ENCODE data around the gene GJC2.

Gene GJC2

DNA sequence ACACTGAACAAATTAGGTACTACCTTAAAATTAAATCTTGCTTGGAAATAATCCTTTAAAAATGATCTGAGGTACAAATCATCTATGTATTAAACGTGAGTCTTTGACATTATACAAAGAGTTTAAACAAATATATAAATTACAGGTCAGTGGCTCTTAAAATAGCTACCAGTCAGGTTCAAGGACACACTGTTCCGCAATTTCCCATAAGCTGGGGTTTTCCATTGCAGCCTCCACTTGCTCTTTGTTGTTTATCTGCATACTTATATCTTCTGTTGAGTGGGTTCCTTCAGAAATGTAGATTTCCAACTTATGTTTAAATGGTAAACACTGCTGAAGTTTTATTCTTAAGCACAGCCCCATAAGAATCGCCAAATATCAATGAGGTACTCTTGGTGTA, 34.9 kb upstream of the GJC2 start:
- no peak for DNase-seq (ENCODE audit: low spot score)

DNA sequence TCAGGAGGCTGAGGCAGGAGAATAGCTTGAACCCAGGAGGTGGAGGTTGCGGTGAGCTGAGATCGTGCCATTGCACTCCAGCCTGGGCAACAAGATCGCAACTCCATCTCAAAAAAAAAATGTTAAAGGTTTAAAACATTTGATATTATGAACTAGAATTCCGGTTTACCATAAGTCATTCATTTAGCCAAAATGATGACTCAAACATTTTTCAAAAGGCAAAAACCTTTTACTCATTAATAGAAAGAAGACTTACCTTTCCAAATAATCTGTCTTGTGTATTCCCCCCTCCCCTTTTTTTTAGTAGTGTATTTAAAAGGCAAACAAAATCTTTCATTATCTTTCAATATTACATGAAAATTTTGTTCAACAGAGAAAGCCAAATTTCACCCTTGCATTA, 32.4 kb upstream of the GJC2 start:
- no peak for DNase-seq (ENCODE audit: low spot score)

DNA sequence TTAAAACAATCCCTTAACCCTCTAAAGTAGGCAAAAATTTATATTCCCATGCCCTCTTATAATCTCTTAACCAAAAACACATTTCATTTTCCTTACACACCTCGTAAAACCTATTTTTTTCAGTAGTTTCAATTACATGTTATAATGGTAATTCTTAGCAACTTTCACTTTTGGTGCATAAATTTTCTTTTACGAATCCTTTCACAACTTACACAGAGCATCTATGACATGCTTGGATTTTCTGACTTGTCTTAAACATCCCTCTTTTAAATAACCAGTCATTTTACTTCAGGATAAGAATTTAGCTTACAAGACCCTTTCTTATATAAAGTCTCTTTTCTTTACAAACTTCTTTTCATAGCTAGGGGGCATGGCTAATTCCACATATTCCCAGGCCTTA, 31.7 kb upstream of the GJC2 start:
- DNase-seq (ENCODE audit: low spot score): no peak

DNA sequence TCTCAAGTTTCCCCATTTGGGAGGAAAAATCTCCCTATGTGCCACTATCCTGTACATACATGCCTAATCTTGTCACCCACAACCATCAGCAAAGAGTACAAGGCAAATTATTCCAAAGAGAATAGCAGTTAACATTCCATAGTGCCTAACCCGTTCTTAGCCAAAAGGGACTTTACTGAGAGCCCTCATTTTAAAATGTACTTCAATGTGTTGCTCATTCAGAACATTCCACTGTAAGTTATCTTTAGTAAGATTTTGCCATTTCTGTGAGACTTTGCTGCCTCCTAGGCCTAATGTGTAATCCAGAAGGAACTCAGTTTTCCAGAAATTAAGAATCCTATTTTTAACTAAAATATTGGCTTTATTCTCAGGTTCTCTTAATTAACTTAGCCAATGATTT, 29.4 kb upstream of the GJC2 start:
- no peak for DNase-seq (ENCODE audit: low spot score)

DNA sequence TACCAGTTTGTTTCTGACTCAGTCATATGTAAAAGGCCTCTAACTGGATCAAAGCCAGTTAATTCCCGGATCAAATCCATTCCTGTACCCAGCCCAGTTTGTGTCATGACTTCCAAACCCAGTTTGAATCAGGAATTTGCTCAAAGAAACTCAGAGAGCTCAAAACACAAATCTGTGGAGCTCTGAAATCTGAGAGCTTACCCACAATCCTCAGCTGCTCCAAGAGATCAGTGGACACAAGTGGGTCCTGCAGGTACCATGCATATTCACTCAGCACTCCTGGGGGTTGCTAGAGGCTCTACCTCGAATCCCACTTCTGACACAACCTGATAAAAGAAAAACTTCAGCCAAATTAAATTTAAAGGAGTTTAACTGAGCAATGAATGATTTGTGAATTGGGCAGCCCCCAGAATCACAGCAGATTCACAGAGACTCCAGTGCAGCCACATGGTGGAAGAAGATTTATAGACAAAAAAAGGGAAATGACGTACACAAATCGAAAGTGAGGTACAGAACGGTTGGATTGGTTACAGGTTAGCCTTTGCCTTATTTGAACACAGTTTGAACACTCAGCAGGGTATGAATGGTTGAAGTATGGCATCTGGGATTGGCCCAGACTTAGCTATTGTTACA, 28.8 kb upstream of the GJC2 start:
- no peak for DNase-seq (ENCODE audit: low spot score)

DNA sequence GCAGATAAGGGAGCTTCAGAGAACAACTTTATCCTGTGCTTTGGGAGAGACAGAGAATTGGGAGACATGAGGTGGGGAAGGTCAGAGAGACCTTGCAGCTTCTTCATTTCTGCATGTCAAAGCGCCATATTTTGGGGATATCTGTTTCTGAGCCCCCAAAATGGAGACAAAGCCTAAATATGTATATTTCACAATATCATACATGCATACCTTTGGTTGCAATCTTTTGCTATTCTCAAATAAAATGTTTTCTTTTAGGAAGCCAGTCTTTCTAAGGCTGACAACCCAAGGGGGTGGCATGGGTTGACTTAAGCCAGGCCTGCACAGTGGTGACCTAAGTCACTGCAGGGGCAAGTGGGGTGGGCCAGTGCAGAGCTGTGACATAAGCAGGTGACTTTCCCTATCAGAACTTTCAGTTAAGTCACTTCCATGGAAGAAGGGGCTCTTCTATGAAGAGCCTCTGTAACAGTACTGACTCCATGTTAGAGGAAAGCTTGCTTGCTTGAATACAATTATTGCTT, 26.7 kb upstream of the GJC2 start:
- no peak for DNase-seq (ENCODE audit: low spot score)

DNA sequence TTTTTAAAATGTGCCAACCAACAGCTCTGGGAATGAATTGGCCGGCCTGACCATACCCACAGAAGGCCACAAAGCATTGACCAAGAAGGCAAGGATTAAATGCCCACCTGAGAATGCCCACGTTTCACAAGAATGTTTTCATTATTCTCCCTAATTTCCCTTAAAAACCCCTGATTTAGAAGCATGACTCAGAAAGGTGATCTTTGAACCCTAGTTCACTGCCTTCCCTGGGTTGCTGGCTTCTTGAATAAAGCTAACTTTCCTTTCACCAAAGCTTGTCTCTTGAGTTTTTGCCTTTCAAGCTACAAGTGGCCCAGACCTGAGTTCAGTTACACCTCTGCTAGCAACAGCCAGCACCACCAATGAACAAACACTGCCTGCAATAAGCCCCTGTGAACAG, 26.2 kb upstream of the GJC2 start:
- DNase-seq (ENCODE audit: low spot score): no peak

DNA sequence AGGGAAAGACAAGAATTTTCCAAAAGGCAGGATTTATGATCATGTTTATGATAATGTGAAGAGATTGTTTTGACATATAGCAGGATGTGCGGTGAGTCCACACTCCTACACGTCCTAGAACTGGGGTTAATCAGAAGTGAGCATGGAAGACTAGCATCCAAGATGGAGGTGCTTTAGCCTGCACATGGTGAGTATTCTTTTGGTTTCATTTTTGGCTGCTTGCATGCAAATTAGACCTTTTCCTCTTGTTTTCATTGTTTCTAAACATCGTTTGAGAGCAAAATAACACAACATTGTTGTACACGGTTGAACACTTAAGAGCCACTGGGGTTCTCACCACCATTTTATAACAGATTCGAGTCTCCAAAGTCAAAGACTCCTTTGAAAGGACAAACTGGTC, 24.5 kb upstream of the GJC2 start:
- DNase-seq (ENCODE audit: low spot score): no peak

DNA sequence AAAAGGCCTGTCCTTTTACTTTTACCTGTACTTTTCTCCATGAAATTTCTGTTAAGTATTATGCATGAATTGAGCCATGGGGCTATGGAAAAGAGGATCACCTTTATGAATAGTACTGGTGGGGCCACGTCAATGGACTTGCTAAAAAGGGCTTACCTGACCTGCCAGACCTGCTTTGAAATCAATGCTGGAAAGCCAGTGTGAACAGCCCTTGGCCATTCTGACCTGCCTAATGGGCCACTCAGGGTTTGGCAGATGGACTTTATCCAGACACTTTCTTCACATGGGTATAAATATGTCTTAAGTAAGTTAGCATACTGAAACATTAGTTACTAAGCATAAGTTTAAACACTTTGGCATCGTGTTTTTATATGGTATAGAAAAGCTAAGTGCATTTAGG, 18.0 kb upstream of the GJC2 start:
- DNase-seq (ENCODE audit: low spot score): no peak

DNA sequence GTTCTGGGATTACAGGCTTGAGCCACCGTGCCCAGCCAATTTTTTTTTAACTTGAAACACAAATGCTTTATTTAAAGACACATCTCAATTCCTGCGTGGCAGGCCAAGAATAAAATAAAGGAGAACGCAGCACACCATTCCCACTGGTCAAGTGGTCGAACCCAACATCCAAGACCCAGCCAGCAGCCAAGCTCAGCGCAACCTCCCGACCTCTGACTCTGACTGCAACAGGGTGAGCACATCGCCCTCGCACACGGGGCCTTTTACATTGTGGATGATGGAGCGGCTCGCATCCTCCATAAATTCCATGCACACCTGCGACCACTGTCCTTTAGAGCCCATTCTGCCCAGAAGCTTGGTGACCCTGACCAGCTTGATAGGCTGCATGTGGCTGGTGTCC, 15.1 kb upstream of the GJC2 start:
- no peak for DNase-seq (ENCODE audit: low spot score)

DNA sequence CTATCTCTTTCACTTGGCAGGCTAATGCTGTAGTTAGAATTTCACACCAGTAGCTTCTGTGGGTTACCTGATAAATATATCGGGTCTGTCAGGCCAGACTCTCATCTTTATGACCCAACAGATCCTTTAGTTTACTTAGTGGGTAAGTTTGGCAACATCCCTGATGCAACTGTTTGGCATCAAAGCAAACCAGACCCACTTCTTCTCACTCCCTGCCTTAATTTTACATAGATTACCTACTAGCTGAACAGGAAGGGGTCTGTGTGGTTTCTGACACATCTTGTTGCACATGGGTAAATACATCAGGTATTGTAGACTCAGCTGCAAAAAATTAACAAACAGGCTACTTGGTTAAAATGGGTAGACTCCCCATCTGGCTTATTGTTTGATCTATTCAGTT, 12.8 kb upstream of the GJC2 start:
- DNase-seq (ENCODE audit: low spot score): no peak

DNA sequence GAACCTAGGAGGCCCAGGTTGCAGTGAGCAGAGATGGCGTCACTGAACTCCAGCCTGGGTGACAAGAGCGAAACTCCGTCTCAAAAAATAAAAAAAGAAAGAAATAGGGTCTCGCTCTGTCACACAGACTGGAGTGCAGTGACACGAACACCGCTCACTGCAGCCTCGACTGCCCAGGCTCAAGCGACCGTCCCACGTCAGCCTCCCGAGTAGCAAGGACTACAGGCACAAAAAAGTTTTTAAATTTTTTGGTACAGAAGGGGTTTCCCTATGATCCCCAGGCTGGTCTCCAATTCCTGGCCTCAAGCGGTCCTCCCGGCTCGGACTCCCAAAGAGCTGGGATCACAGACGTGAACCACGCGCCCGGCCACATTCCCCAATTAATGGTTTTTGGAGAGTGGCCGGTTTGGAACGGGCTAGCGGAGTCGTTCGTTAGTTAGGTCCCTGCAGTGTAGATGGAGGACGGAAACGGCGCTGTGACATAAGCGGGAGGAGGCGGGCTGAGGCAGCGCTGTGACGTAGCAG, 10.3 kb upstream of the GJC2 start:
- DNase-seq (ENCODE audit: low spot score): no peak

DNA sequence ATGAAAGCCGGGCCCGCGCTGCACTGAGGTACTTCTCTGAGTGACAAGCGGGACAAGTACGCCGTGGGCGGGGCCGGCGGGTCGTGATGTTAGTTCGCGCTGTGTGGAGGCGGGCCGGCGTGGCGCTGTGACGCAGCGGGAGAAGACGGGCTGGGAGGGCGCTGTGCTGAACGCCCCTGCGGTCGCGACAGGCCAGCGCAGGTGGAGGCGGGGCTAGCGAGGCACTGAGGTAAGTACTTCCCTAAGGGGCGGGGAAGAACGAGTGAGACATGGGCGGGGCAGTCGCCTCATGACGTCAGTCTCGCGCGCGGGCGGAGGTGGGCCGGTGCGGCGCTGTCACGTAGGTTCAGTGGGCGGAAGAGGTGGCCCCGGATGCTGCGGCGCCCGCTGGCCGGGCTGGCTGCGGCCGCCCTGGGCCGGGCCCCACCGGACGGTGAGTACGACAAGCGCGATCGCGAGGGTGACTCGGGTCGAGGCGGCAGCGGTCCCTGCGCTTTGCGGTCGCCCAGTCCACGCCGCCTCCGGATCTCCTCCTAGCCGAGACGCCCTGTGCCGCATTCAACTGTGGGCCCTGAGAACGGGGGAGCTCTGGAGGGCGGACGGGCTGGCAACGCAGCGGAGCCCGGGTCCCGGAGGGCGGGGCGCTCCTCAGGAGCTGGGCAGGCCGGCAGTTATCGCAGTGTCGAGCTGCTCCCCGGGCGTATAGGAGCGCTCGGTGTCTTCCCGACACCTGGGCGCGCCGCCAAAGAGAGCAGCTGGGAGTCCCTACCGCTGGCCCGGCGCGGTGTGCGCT, 9.6 kb upstream of the GJC2 start, which contains the start of gene GUK1:
TSS of gene GUK1 (plus strand) at position 349 of the 793 bp plus-strand sequence. CDS start at position 373, 24 bp downstream.
- DNase-seq (ENCODE audit: low spot score): peak; percentile 99

DNA sequence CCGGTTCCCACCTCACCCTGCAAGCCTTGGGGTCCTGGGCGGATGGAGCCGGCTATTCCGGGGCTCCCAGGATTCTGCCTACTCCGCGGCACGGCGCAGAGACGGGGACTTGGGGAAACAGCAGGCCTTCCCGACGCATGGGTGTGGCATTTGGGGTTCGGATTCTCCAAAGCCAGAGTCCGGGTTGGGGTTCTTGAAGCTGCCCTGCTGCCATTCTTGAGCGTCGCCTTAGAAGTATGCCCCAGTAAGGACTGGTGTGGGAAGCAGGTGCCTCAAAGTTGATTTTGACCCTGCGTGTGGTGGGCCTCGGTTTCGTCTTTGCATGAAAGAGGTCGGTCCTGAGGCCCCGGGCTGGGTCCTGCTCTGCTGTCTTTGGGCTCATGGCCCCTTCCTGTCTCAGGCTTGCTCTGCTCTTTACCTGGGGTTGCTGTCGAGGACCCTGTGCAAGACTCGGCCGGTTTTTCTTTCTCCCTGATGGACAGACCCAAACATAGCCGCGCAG, 9.0 kb upstream of the GJC2 start:
- peak; percentile 64 for DNase-seq (ENCODE audit: low spot score)

DNA sequence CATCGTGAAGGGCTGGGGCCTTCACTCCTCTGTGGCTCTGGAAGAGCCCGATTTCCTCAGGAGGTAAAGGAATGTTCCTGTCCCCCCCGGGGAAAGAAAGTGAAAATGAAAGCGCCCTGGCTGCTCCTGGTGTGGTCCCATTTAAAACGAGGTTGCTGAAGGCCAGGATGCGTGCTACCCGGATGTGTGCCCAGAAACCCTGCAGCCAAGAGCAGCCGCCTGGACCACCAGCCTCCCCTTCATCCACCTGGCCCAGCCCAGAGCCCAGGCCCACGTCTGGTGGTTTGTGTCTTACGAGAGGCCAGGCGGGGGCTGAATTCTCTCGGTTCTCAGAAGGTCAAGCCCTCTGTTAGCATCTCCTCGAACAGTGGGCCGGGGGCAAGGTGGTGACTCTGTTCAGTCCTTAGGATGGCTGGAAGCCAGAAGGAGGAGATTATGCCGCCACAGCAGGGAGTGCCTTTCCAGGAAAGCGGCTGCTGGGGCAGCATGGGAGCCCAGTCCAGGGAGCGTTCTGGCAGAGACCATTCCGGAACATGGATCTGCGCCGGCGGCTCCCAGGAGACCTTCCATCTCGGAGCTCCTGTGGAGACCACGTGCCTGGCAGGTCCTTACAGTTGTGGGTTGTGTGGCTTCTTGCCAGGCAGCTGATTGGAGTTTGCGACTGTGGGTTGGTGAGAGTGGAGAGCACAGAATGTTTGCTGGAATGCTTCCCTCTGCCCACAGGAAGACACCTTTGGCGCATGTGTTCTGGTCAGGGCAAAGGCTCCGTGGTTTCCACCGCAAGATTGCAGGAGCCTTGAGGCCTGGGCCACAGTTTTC, 8.3 kb upstream of the GJC2 start:
- DNase-seq (ENCODE audit: low spot score): no peak

DNA sequence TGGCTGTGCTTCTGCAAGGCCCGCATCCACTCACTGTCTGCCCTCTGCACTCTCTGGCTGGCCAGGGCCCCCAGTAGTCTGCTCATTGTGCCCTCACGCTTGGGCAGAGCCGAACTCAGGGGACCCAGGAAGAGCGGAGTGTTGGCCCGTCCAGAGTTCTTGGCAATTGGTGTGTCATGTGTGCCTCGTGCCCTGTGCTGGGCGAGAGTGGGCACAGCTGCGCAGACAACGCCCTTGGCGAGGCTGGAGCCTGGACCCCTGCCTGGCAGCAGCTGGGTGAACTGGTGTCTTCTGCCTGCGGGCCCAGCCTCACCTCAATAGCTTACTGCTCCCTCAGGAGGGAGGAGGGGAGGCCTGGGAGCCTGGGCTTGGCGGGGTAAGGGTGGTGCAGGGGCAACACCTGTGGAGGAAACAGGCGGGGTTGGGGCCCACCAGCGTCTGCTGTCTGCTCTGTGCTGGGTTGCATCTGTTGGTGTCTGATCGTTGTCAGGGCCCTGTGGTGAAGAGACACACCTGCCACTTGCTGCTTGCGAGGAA, 7.5 kb upstream of the GJC2 start:
- DNase-seq (ENCODE audit: low spot score): peak; percentile 63

DNA sequence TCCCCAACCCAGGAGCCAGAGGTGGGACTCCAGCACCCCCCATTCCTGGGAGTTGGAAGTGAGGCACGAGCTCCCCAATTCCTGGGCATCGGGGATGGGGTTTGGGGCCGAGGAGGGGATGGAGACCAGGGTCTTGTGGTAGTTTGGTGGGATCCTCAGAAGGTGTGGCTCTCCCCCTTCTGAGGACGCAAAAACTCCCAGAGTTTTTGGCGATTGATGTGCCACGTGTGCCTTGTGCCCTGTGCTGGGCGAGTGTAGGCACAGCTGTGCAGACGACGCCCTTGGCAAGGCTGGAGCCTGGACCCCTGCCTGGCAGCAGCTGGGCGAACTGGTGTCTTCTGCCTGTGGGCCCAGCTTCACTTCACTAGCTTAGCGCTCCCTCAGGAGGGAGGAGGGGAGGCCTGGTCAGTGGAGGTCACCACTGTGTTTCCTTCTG, 7.0 kb upstream of the GJC2 start:
- DNase-seq (ENCODE audit: low spot score): no peak

DNA sequence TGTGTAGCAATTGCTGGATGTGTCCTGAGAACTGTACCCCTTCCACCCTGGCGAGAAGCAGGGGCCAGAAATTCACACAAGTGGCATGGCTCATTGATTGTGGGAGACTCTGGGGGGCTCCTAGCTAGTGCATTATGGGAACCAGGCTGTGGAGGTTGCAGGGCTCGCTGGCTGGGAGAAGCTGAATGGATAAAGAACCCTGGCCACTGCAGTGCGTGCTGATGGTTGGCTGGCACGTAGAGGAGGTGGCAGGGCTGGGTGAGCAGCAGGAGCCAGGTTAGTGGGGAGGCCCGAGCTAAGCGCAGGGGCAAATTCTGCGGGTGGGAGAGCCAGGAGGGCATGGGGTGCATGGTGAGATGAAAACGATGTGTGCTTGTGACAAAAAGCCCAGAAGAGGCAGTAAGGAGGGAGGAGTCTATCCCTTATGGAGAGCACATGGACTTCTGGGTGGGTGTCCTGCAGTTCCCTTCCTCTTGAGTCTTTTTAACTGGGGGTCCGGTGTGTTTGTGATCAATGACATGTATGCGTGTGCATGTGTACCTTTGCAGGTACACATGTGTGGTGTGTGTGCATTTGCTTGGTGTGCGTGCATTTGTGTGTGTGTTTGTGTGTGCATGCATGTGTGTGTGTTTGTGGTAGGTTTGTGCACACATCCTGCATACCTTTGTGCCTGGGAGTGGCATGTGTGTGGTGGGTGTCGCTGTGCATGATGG, 6.1 kb upstream of the GJC2 start:
- DNase-seq (ENCODE audit: low spot score): peak; percentile 60

DNA sequence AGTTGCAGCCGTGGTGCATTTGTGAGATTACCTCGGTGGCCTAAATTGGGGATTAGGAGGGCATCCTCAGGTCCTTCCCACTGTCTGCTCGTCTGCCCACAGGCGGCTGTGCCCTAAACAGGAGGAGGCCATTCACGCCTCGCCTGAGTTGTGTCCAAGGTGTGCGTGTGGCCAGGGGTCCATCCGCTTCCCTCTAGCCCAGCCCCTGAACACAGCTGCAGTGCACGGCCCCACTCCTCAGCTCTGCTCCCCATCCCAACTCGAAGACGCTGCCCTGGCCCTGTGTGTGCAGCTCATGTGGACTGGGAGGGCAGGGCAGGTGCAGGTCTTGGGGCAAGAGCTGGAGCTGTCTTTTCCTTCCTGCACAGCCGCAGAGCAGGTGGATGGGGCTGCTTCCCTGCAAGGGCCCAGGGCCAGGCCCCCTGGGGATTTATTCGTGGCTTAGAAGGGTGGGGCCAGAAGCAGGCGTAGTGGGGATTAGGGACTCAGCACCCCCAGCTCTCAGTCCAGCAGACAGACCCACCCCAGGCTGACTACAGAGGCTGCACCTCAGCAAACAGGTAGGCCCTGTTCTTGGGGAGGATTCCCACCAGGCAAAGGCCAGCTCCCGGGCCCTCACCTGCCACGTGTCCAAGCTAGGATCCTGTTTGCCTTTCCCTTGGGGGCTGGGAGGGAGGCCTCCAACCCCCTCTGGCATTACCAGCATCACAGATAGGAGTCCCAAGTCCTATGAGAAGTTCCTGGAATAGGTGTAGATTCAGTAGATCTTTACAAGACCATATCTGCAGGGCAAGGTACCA, 5.3 kb upstream of the GJC2 start:
- no peak for DNase-seq (ENCODE audit: low spot score)

DNA sequence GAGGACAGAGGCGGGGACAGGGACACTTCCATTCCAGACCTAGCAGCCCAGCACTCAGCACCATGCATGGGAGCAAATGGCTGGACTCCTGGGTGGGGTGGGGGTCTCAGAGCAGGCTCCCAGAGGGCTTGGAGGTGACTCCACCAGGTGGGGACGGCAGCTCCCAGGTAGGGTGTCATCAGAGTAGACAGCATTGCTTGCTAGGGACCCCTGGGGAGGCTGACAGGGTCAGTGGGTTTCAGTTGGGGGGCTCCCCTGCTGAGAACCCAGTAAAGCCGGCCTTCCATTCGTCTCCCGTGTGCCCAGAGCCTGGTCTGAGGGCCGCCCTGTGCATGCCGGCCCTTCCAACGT, 4.8 kb upstream of the GJC2 start:
- DNase-seq (ENCODE audit: low spot score): peak; percentile 60
